Small intestine (tissue), 7 donors: Measurements from ENCODE around the gene RNF115. TPM values are rescaled to one million over a fixed set of nuclear protein-coding genes. Genes with fewer than 3 reads are reported as not detected.
A peak's percentile ranks its signal among the peaks of the same experiment; 100 is the strongest.
"Not testable (repeated sequence)": the region's sequence is repeated elsewhere in the genome, so short reads cannot be mapped to it uniquely, and the experiment has no call there.

Source experiments
- DNase-seq, 2 donors: peaks; one replicate each; pipeline versions ENCODE4 v3.0.0 to v3.0.0-alpha.2; 2013
- FAIRE-seq: peaks from 2 replicates; lab custom pipeline; 2012; peaks lifted over from hg19 to GRCh38; lab: Jason Lieb, UNC
- H3K27ac ChIP-seq, 3 donors: one replicate each; pipeline ENCODE4 v1.5.1; 2013; ENCODE audit warnings: low read length in 2 of 3, mild to moderate bottlenecking in 2 of 3, control low read depth in 1 of 3, inconsistent platforms in 1 of 3, low read depth in 1 of 3, moderate library complexity in 1 of 3
- H3K27me3 ChIP-seq, 3 donors: one replicate each; pipeline ENCODE4 v1.6.1; 2013; ENCODE audit warnings: low read length in 3 of 3, inconsistent platforms in 1 of 3; ENCODE audit not compliant: control insufficient read depth in 3 of 3, insufficient read depth in 3 of 3
- H3K36me3 ChIP-seq, 3 donors: one replicate each; pipeline ENCODE4 v1.6.1; 2013; ENCODE audit warnings: low read length in 3 of 3, inconsistent platforms in 1 of 3, low read depth in 1 of 3, mild to moderate bottlenecking in 1 of 3, moderate library complexity in 1 of 3; ENCODE audit not compliant: control insufficient read depth in 3 of 3, insufficient read depth in 2 of 3
- H3K4me1 ChIP-seq, 3 donors: one replicate each; pipeline ENCODE4 v1.6.1; 2013; ENCODE audit warnings: low read length in 2 of 3, inconsistent platforms in 1 of 3, low read depth in 1 of 3, mild to moderate bottlenecking in 1 of 3, moderate library complexity in 1 of 3; ENCODE audit not compliant: control insufficient read depth in 3 of 3, insufficient read depth in 2 of 3
- H3K4me3 ChIP-seq, 3 donors: one replicate each; pipeline ENCODE4 v1.5.1; 2013; ENCODE audit warnings: low read length in 3 of 3, control low read depth in 1 of 3, inconsistent platforms in 1 of 3, low read depth in 1 of 3, mild to moderate bottlenecking in 1 of 3, moderate library complexity in 1 of 3
- H3K9me3 ChIP-seq, 2 donors: one replicate each; pipeline ENCODE4 v1.6.1; 2013; ENCODE audit warnings: low read depth in 1 of 2, low read length in 1 of 2; ENCODE audit not compliant: control insufficient read depth in 2 of 2, insufficient read depth in 1 of 2
- WGBS, 3 donors: extraction: QIAGEN DNeasy Blood & Tissue Kit; methylation state at CpG; one replicate each; pipeline ENCODE4 v1.1.7; 2013; 5-methylcytosine and 5-hydroxymethylcytosine counted together
- polyA plus RNA-seq, 4 donors: library from polyadenylated mRNA; stranded (reverse) in 3 of 4; unstranded in 1 of 4; fragments of 200-250 nt in 3 of 4; fragments of 120-200 nt in 1 of 4; gene quantifications; one replicate each; pipeline versions ENCODE4 v1.2.1 to v1.2.3, GENCODE V29; 2013
- donor health status: healthy with polysubstance abuse.
- donor health status: control.
- donor health status: control.
- donor health status: Bipolar disorder and iron deficiency.
- donor health status: healthy.

RNF115 gene
- polyA plus RNA-seq, 4 donors = 2.7 to 12.3 (median 4.0) TPM

GRCh38 chr1:145796753-145797152, 27.1 kb downstream of the RNF115 start:
- FAIRE-seq (no peak), DNase-seq (no peak)
- Histone ChIP-seq H3K9me3 (peaks cover 0 to 9% of the 10 kb centered on the region in 2 donors), H3K4me1 (no peaks in the 10 kb centered on the region), H3K27ac (no peak overlapping the region), H3K4me3 (no peak overlapping the region), H3K36me3 (peaks cover 0 to 7% (median 0%) of the 10 kb centered on the region in 3 donors), H3K27me3 (no peaks in the 10 kb centered on the region)
- WGBS, 3 donors = 38 to 81% (median 41%) methylated on average over 1 of the region's 1 CpG

- peaks cover 0 to 7% (median 0%) of the 10 kb centered on the region in 3 donors for H3K36me3 ChIP-seq
- no peak for FAIRE-seq
- WGBS, 3 donors = 89 to 95% (median 92%) methylated on average over 10 of the region's 10 CpGs
Measured at GRCh38 chr1:145795257-145795881, 28.5 kb downstream of the RNF115 start.

GRCh38 chr1:145792484-145792883, 31.4 kb downstream of the RNF115 start:
- H3K27ac ChIP-seq = no peak overlapping the region
- peaks cover 0 to 9% of the 10 kb centered on the region in 2 donors for H3K9me3 ChIP-seq
- no peak for FAIRE-seq
- H3K27me3 ChIP-seq = no peaks in the 10 kb centered on the region
- DNase-seq = no peak
- H3K4me3 ChIP-seq = no peak overlapping the region
- WGBS, 3 donors = 76 to 85% (median 84%) methylated on average over 1 of the region's 1 CpG
- H3K36me3 ChIP-seq = peaks cover 0 to 9% (median 0%) of the 10 kb centered on the region in 3 donors
- no peaks in the 10 kb centered on the region for H3K4me1 ChIP-seq

More at GRCh38 chr1:145795257-145795881, 28.5 kb downstream of the RNF115 start:
- Histone ChIP-seq H3K4me1 (no peaks in the 10 kb centered on the region), H3K27me3 (no peaks in the 10 kb centered on the region), H3K4me3 (no peak overlapping the region), H3K27ac (no peak overlapping the region), H3K9me3 (peaks cover 0 to 9% of the 10 kb centered on the region in 2 donors)
- DNase-seq = no peak

GRCh38 chr1:145791860-145792259, 32.0 kb downstream of the RNF115 start:
- 63 to 79% (median 63%) methylated on average over 2 of the region's 2 CpGs for WGBS, 3 donors

GRCh38 chr1:145788580-145788979, 35.3 kb downstream of the RNF115 start:
- Histone ChIP-seq H3K36me3 (peaks cover 0 to 5% (median 0%) of the 10 kb centered on the region in 3 donors), H3K4me1 (peaks cover 0 to 6% (median 4%) of the 10 kb centered on the region in 3 donors), H3K27ac (no peak overlapping the region), H3K9me3 (no peaks in the 10 kb centered on the region), H3K4me3 (no peak overlapping the region), H3K27me3 (no peaks in the 10 kb centered on the region)
- DNase-seq = no peak
- FAIRE-seq = no peak
- 97 to 99% (median 97%) methylated on average over 3 of the region's 3 CpGs for WGBS, 3 donors

More at GRCh38 chr1:145791860-145792259, 32.0 kb downstream of the RNF115 start:
- not testable (repeated sequence) for DNase-seq, H3K36me3 ChIP-seq, H3K9me3 ChIP-seq, H3K27me3 ChIP-seq, H3K4me3 ChIP-seq, H3K27ac ChIP-seq, FAIRE-seq, H3K4me1 ChIP-seq

- Histone ChIP-seq H3K9me3 (no peaks in the 10 kb centered on the region), H3K27ac (peak overlapping the region in 1 of 3 donors; percentile 72), H3K4me1 (peaks cover 0 to 6% (median 4%) of the 10 kb centered on the region in 3 donors), H3K4me3 (no peak overlapping the region), H3K36me3 (peaks cover 0 to 9% (median 0%) of the 10 kb centered on the region in 3 donors), H3K27me3 (no peaks in the 10 kb centered on the region)
- WGBS, 3 donors = 0 to 15% (median 0%) methylated on average over 1 of the region's 1 CpG
- FAIRE-seq = no peak
- DNase-seq = peak in 1 of 2 donors; percentile 21
Measured at GRCh38 chr1:145786271-145786670, 37.6 kb downstream of the RNF115 start.

GRCh38 chr1:145785547-145785946, 38.3 kb downstream of the RNF115 start:
- H3K4me1 ChIP-seq = peaks cover 0 to 6% (median 4%) of the 10 kb centered on the region in 3 donors
- H3K9me3 ChIP-seq = no peaks in the 10 kb centered on the region
- H3K27ac ChIP-seq = peak overlapping the region in 2 of 3 donors; percentile 72 to 77
- WGBS, 3 donors = 26 to 63% (median 33%) methylated on average over 1 of the region's 1 CpG
- no peaks in the 10 kb centered on the region for H3K27me3 ChIP-seq
- FAIRE-seq (no peak), DNase-seq (peak; percentile 58 to 61)
- no peak overlapping the region for H3K4me3 ChIP-seq
- peaks cover 0 to 9% (median 0%) of the 10 kb centered on the region in 3 donors for H3K36me3 ChIP-seq

GRCh38 chr1:145784409-145784808, 39.5 kb downstream of the RNF115 start:
- no peak for DNase-seq
- WGBS, 3 donors = 87 to 90% (median 88%) methylated on average over 3 of the region's 3 CpGs
- H3K27ac ChIP-seq = no peak overlapping the region
- H3K4me1 ChIP-seq = peaks cover 0 to 6% (median 4%) of the 10 kb centered on the region in 3 donors
- no peak overlapping the region for H3K4me3 ChIP-seq
- H3K36me3 ChIP-seq = peaks cover 0 to 16% (median 0%) of the 10 kb centered on the region in 3 donors
- FAIRE-seq = no peak
- H3K9me3 ChIP-seq = no peaks in the 10 kb centered on the region
- H3K27me3 ChIP-seq = no peaks in the 10 kb centered on the region
